ENCODE measurements around the gene TYW1.
"Not testable (repeated sequence)": the region's sequence is repeated elsewhere in the genome, so short reads cannot be mapped to it uniquely, and the experiment has no call there.

GRCh38 chr7:67257779-67258178 is 261.1 kb downstream of the TYW1 start:
- TF ChIP-seq EZH2phosphoT487 (IDR thresholded peaks at IDR 0.05; ENCODE audit: low read depth, severe bottlenecking, unreplicated experiment); CTCF (IDR thresholded peaks at IDR 0.05; ENCODE audit: poor library complexity); EZH2 (IDR thresholded peaks at IDR 0.05; ENCODE audit: borderline replicate concordance): not testable (repeated sequence)

Data from hepatocyte (in vitro differentiated cells).